AG09309 (cell line): ENCODE data around the gene COL23A1.

Experiments used
- DNase-seq: peaks from one replicate; pipeline ENCODE4 v3.0.0-alpha.2; 2010; ENCODE audit warnings: low read depth
- H3K4me3 ChIP-seq: 2 replicates; pipeline ENCODE4 v1.5.1; 2011; ENCODE audit warnings: mild to moderate bottlenecking, low read depth, low read length, moderate library complexity; ENCODE audit not compliant: control insufficient read depth
- CTCF ChIP-seq: IDR thresholded peaks from 2 replicates; pipeline ENCODE4 v1.5.1; 2011; ENCODE audit warnings: mild to moderate bottlenecking, low read depth, low read length, inconsistent platforms; ENCODE audit not compliant: insufficient read depth, control insufficient read depth; ENCODE audit errors: missing control alignments

Gene COL23A1

GRCh38 chr5:178314061-178314660 lies 276.0 kb downstream of the COL23A1 start:
- no peak for DNase-seq
- no peak for TF ChIP-seq CTCF
- no peak overlapping the region for H3K4me3 ChIP-seq

GRCh38 chr5:178313316-178313715 lies 276.9 kb downstream of the COL23A1 start:
- H3K4me3 ChIP-seq = no peak overlapping the region
- DNase-seq = no peak
- TF ChIP-seq CTCF = no peak

- no peak for DNase-seq
- H3K4me3 ChIP-seq = no peak overlapping the region
- no peak for TF ChIP-seq CTCF
These were observed 277.3 kb downstream of the COL23A1 start for GRCh38 chr5:178312880-178313282.

GRCh38 chr5:178310130-178310865 lies 279.9 kb downstream of the COL23A1 start:
- H3K4me3 ChIP-seq = no peak overlapping the region
- no peak for DNase-seq
- no peak for TF ChIP-seq CTCF

GRCh38 chr5:178309271-178310013 lies 280.8 kb downstream of the COL23A1 start:
- no peak overlapping the region for H3K4me3 ChIP-seq
- TF ChIP-seq CTCF = no peak
- DNase-seq = no peak

GRCh38 chr5:178308541-178309092 lies 281.6 kb downstream of the COL23A1 start:
- no peak overlapping the region for H3K4me3 ChIP-seq
- TF ChIP-seq CTCF = no peak
- no peak for DNase-seq
